HepG2 (cell line): ENCODE results near the gene MRPS31. TPM values are rescaled to one million over a fixed set of nuclear protein-coding genes. Genes with fewer than 3 reads are reported as not detected.

ENCODE experiments used
- ARNT2 ChIP-seq: sonication (generic); formaldehyde crosslinking; IDR thresholded peaks from 2 replicates; pipeline ENCODE4 v1.8.0; 2022; ENCODE audit warnings: mild to moderate bottlenecking, low read depth, missing genetic modification reagents, moderate library complexity
- ARNTL ChIP-seq: sonication (generic); formaldehyde crosslinking; IDR thresholded peaks from 2 replicates; pipeline ENCODE4 v1.4.0; 2020; ENCODE audit warnings: mild to moderate bottlenecking, missing genetic modification reagents
- DBP ChIP-seq: sonication (generic); formaldehyde crosslinking; IDR thresholded peaks from 2 replicates; pipeline ENCODE4 v1.4.0; 2020; ENCODE audit warnings: missing genetic modification reagents; ENCODE audit errors: not compliant biosample characterization
- ELF4 ChIP-seq: sonication (generic); formaldehyde crosslinking; IDR thresholded peaks from 2 replicates; pipeline ENCODE4 v1.5.0; 2020; ENCODE audit warnings: missing genetic modification reagents, mild to moderate bottlenecking, moderate library complexity, borderline replicate concordance
- FOXC1 ChIP-seq: sonication (generic); formaldehyde crosslinking; IDR thresholded peaks from 2 replicates; pipeline ENCODE4 v1.8.0; 2022; ENCODE audit warnings: mild to moderate bottlenecking, missing genetic modification reagents, borderline replicate concordance
- HNF1A ChIP-seq, 2 experiments: sonication (generic) in 1 of 2; formaldehyde crosslinking in 1 of 2; IDR thresholded peaks; 2 replicates each; pipeline versions ENCODE4 v1.4.0 to v1.6.1; 2016 to 2020; ENCODE audit warnings: borderline replicate concordance in 1 of 2, low read depth in 1 of 2, mild to moderate bottlenecking in 1 of 2, missing genetic modification reagents in 1 of 2
- KDM6A ChIP-seq: IDR thresholded peaks from 2 replicates; pipeline ENCODE4 v1.6.1; 2016; ENCODE audit warnings: low read depth
- KLF13 ChIP-seq: sonication (generic); formaldehyde crosslinking; IDR thresholded peaks from 2 replicates; pipeline ENCODE4 v1.4.0; 2020; ENCODE audit warnings: mild to moderate bottlenecking, missing genetic modification reagents
- MXD3 ChIP-seq: IDR thresholded peaks from 2 replicates; pipeline ENCODE4 v1.6.1; 2016; ENCODE audit warnings: mild to moderate bottlenecking, missing biosample characterization, missing genetic modification reagents
- NFRKB ChIP-seq: fragments of 450-650 bp; IDR thresholded peaks from 2 replicates; pipeline ENCODE4 v1.6.1; 2017
- SRSF1 ChIP-seq: fragments of 200-400 bp; formaldehyde crosslinking; optimal IDR thresholded peaks from 2 replicates; pipeline ENCODE3; 2017; ENCODE audit warnings: mild to moderate bottlenecking, low read depth, low read length, moderate library complexity
- ZBTB8A ChIP-seq: sonication (generic); formaldehyde crosslinking; IDR thresholded peaks from 2 replicates; pipeline ENCODE4 v1.4.0; 2020; ENCODE audit warnings: mild to moderate bottlenecking, low read depth, missing genetic modification reagents, borderline replicate concordance
- ZFX ChIP-seq: sonication (generic); formaldehyde crosslinking; IDR thresholded peaks from 2 replicates; pipeline ENCODE4 v1.4.0; 2020; ENCODE audit warnings: mild to moderate bottlenecking, low read depth, missing genetic modification reagents, moderate library complexity
- ZKSCAN5 ChIP-seq: sonication (generic); formaldehyde crosslinking; IDR thresholded peaks from 2 replicates; pipeline ENCODE4 v1.5.1; 2020; ENCODE audit warnings: mild to moderate bottlenecking, missing genetic modification reagents
- ZNF207 ChIP-seq: fragments of 450-650 bp; IDR thresholded peaks from 2 replicates; pipeline ENCODE4 v1.6.1; 2016; ENCODE audit warnings: antibody characterized with exemption, borderline replicate concordance
- ZNF253 ChIP-seq: sonication (generic); formaldehyde crosslinking; IDR thresholded peaks from 2 replicates; pipeline ENCODE4 v1.8.0; 2022; ENCODE audit warnings: mild to moderate bottlenecking, missing genetic modification reagents, borderline replicate concordance
- ZNF720 ChIP-seq: sonication (generic); formaldehyde crosslinking; IDR thresholded peaks from 2 replicates; pipeline ENCODE4 v1.4.0; 2020; ENCODE audit warnings: missing genetic modification reagents
- polyA plus RNA-seq, 8 experiments: library from polyadenylated mRNA; depleted of rRNA in 3 of 8; stranded (reverse) in 7 of 8; unstranded in 1 of 8; fragments of >200 nt; fragmentation: Illumina TruSeq in 4 of 8; extraction: Trizol in 4 of 8; gene quantifications; 2 replicates each; pipeline versions ENCODE4 v1.2.1 to v1.2.3, GENCODE V29; 2011 to 2016; ENCODE audit warnings: low read depth in 4 of 8, missing spikeins in 1 of 8, mixed read lengths in 1 of 8; ENCODE audit not compliant: insufficient read depth in 1 of 8
- total RNA-seq, 5 experiments: library from RNA; depleted of rRNA; stranded (reverse); fragments of >200 nt; fragmentation: Illumina TruSeq; extraction: Trizol; gene quantifications; 2 replicates each; pipeline ENCODE4 v1.2.3, GENCODE V29; 2016; ENCODE audit warnings: low read depth in 1 of 5
- TF ChIP-seq, protein P1 (sequence below): sonication (generic); formaldehyde crosslinking; IDR thresholded peaks from 2 replicates; pipeline ENCODE4 v1.8.0; 2022; ENCODE audit warnings: mild to moderate bottlenecking, missing genetic modification reagents
- TF ChIP-seq, protein P2 (sequence below): sonication (generic); formaldehyde crosslinking; IDR thresholded peaks from 2 replicates; pipeline ENCODE4 v1.4.0; 2020; ENCODE audit warnings: missing genetic modification reagents

The MRPS31 gene
- total and polyA plus RNA-seq, 2 of the 13 experiments (the other 11 are each of a cell fraction or from before 2014, with no cell fraction given), result 23.7 to 34.1 TPM

- TF ChIP-seq HNF1A (IDR thresholded peaks at IDR 0.05; ENCODE audit: low read depth), result no peak
- peak; percentile 80; the same call in 1 of the 2 replicates for TF ChIP-seq HNF1A (CRISPR knock-in tag; IDR thresholded peaks at IDR 0.05; ENCODE audit: borderline replicate concordance)
- TF ChIP-seq, protein P1, sequence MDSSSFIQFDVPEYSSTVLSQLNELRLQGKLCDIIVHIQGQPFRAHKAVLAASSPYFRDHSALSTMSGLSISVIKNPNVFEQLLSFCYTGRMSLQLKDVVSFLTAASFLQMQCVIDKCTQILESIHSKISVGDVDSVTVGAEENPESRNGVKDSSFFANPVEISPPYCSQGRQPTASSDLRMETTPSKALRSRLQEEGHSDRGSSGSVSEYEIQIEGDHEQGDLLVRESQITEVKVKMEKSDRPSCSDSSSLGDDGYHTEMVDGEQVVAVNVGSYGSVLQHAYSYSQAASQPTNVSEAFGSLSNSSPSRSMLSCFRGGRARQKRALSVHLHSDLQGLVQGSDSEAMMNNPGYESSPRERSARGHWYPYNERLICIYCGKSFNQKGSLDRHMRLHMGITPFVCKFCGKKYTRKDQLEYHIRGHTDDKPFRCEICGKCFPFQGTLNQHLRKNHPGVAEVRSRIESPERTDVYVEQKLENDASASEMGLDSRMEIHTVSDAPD (CRISPR knock-in tag), result peak; percentile 76; the same call in 1 of the 2 replicates
- TF ChIP-seq ZNF720, result no peak
- TF ChIP-seq ARNT2 (CRISPR knock-in tag), result peak; percentile 86; the same call in 1 of the 2 replicates
- TF ChIP-seq KLF13 (CRISPR knock-in tag), result no peak
- TF ChIP-seq FOXC1 (CRISPR knock-in tag), result peak; percentile 65; the same call in 1 of the 2 replicates
- peak; percentile 72; the same call in 1 of the 2 replicates for TF ChIP-seq ZNF253 (CRISPR knock-in tag)
- TF ChIP-seq ZFX (CRISPR knock-in tag), result peak; percentile 85
- no peak for TF ChIP-seq ZNF207
- TF ChIP-seq, protein P2, sequence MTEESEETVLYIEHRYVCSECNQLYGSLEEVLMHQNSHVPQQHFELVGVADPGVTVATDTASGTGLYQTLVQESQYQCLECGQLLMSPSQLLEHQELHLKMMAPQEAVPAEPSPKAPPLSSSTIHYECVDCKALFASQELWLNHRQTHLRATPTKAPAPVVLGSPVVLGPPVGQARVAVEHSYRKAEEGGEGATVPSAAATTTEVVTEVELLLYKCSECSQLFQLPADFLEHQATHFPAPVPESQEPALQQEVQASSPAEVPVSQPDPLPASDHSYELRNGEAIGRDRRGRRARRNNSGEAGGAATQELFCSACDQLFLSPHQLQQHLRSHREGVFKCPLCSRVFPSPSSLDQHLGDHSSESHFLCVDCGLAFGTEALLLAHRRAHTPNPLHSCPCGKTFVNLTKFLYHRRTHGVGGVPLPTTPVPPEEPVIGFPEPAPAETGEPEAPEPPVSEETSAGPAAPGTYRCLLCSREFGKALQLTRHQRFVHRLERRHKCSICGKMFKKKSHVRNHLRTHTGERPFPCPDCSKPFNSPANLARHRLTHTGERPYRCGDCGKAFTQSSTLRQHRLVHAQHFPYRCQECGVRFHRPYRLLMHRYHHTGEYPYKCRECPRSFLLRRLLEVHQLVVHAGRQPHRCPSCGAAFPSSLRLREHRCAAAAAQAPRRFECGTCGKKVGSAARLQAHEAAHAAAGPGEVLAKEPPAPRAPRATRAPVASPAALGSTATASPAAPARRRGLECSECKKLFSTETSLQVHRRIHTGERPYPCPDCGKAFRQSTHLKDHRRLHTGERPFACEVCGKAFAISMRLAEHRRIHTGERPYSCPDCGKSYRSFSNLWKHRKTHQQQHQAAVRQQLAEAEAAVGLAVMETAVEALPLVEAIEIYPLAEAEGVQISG (CRISPR knock-in tag), result peak; percentile 97
- TF ChIP-seq ZBTB8A (CRISPR knock-in tag), result no peak
- 0 out of 2 replicates have a peak, but pooled peaks have one; percentile 59 for TF ChIP-seq ZKSCAN5 (CRISPR knock-in tag)
- TF ChIP-seq ARNTL (CRISPR knock-in tag), result peak; percentile 72
- peak; percentile 20; the same call in 1 of the 2 replicates for TF ChIP-seq KDM6A (CRISPR knock-in tag)
- peak; percentile 46 for TF ChIP-seq SRSF1
- TF ChIP-seq MXD3, result 0 out of 2 replicates have a peak, but pooled peaks have one; percentile 53
- 0 out of 2 replicates have a peak, but pooled peaks have one; percentile 59 for TF ChIP-seq ELF4 (CRISPR knock-in tag)
- TF ChIP-seq NFRKB, result no peak
- peak; percentile 72 for TF ChIP-seq DBP (CRISPR knock-in tag)
Observed at GRCh38 chr13:40770934-40771618, at the start of gene MRPS31 (continued).
